Erythroblast (primary cell): ENCODE measurements around the gene VAPA.

Source experiments
- GATA1 ChIP-seq: IDR thresholded peaks from 2 replicates; pipeline ENCODE4 v1.6.1; 2011; ENCODE audit warnings: low read depth, mild to moderate bottlenecking, control low read depth, low read length, moderate library complexity
- POLR2A ChIP-seq: IDR thresholded peaks from 2 replicates; pipeline ENCODE4 v1.6.1; 2011; ENCODE audit warnings: mild to moderate bottlenecking, low read length

DNA sequence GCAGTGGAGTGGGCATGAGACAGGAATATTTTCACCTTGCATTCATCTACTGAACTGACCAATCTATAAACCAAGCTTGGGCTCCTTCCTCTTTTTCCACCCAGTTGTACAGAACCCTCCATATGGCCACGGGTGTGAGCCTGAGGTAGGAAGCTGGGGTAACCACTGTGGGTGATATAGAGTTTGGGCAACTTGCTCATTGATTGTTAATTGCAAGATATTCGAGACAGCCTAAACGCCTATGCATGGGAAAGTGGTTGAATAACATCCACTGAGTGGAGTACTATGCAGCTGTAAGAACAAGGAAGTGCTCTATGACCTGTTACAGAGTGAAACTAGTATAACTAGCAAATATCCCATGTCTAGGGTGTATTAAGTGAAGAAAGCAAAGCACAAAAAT lies 7.3 kb upstream of the VAPA start:
- no peak for TF ChIP-seq POLR2A
- TF ChIP-seq GATA1: no peak
